Natural killer cell treated with Interleukin-12 subunit alpha and Interleukin-12 subunit beta and Interleukin-15 and Interleukin-18, amount 100 ng/mL, for 72 hours (primary cell): ENCODE measurements around the gene CTSA. TPM values are rescaled to one million over a fixed set of nuclear protein-coding genes. Genes with fewer than 3 reads are reported as not detected.
A peak's percentile ranks its signal among the peaks of the same experiment; 100 is the strongest.
"Not testable (repeated sequence)": the region's sequence is repeated elsewhere in the genome, so short reads cannot be mapped to it uniquely, and the experiment has no call there.

Source experiments
- ATAC-seq, 2 donors: fragments of 150-1000 bp; cut with Tn5 transposase in 1 of 2; sonication (Bioruptor Pico), chemical (Tn5 transposase) in 1 of 2; 2 replicates each; pipeline ENCODE4 v1.10.0; 2021
- DNase-seq: peaks from one replicate; pipeline ENCODE4 v3.0.0; 2022; ENCODE audit warnings: low spot score
- H3K27ac Mint-ChIP-seq, 2 donors: 1 replicate in 1 of 2; 2 replicates in 1 of 2; pipeline ENCODE4 v1.8.0; 2022; ENCODE audit warnings: mixed read lengths in 2 of 2, mild to moderate bottlenecking in 1 of 2, moderate library complexity in 1 of 2
- H3K27me3 Mint-ChIP-seq, 2 donors: 1 replicate in 1 of 2; 2 replicates in 1 of 2; pipeline ENCODE4 v1.8.0; 2022; ENCODE audit warnings: mixed read lengths in 2 of 2
- H3K36me3 Mint-ChIP-seq: one replicate; pipeline ENCODE4 v1.8.0; 2022; ENCODE audit warnings: mixed read lengths
- H3K4me1 Mint-ChIP-seq, 2 donors: 1 replicate in 1 of 2; 2 replicates in 1 of 2; pipeline ENCODE4 v1.8.0; 2022; ENCODE audit warnings: low read depth in 2 of 2, mixed read lengths in 2 of 2, mild to moderate bottlenecking in 1 of 2
- H3K4me3 Mint-ChIP-seq: one replicate; pipeline ENCODE4 v1.8.0; 2022; ENCODE audit warnings: mixed read lengths
- H3K9me3 Mint-ChIP-seq: 2 replicates; pipeline ENCODE4 v1.8.0; 2022; ENCODE audit warnings: mixed read lengths
- total RNA-seq, 2 donors: library from RNA; stranded (reverse); gene quantifications; one replicate each; pipeline ENCODE4 v1.2.3, GENCODE V29; 2022

The CTSA gene
- total RNA-seq, 2 donors from 2014 or later = 42.2 to 55.6 TPM

- Mint-ChIP-seq H3K9me3 (no peaks in the 10 kb centered on the region), H3K4me3 (peak overlapping the region; percentile 15), H3K4me1 (peaks cover 11% of the 10 kb centered on the region in 2 donors), H3K36me3 (no peaks in the 10 kb centered on the region), H3K27me3 (no peaks in the 10 kb centered on the region), H3K27ac (no peak overlapping the region)
- DNase-seq (no peak), ATAC-seq (no peak)
Observed at GRCh38 chr20:45893831-45894230, 2.7 kb downstream of the CTSA start.

GRCh38 chr20:45894797-45895196 is 3.7 kb downstream of the CTSA start:
- Mint-ChIP-seq H3K4me1 (peaks cover 11% of the 10 kb centered on the region in 2 donors), H3K27ac (no peak overlapping the region), H3K9me3 (no peaks in the 10 kb centered on the region), H3K27me3 (no peaks in the 10 kb centered on the region), H3K36me3 (no peaks in the 10 kb centered on the region), H3K4me3 (no peak overlapping the region)
- no peak for ATAC-seq
- no peak for DNase-seq

DNA sequence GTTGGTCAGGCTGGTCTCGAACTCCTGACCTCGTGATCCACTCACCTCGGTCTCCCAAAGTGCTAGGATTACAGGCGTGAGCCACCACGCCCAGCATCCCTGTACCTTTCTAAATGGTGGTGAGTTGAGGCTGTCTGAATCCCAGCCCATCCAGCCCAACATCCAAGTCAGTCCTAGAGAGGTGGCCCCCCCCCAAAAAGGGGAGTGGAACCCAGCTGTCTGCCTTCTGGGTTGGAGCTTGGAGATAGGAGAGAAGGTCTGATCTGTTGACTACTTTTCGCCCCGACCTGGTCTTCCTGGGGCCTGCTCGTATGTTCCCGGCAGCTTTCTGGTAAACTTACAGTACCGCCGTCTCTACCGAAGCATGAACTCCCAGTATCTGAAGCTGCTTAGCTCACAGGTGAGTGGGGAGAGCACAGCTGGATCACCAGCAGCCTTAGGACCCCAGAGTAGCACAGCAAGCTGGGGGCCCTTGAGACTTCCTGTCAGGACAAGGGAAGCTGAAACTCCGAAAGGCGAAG is 5.6 kb downstream of the CTSA start:
- H3K36me3 Mint-ChIP-seq = no peaks in the 10 kb centered on the region
- H3K4me1 Mint-ChIP-seq = peaks cover 9 to 11% of the 10 kb centered on the region in 2 donors
- no peaks in the 10 kb centered on the region for H3K27me3 Mint-ChIP-seq
- H3K4me3 Mint-ChIP-seq = no peak overlapping the region
- no peak overlapping the region for H3K27ac Mint-ChIP-seq
- no peaks in the 10 kb centered on the region for H3K9me3 Mint-ChIP-seq
- no peak for ATAC-seq
- DNase-seq = no peak

DNA sequence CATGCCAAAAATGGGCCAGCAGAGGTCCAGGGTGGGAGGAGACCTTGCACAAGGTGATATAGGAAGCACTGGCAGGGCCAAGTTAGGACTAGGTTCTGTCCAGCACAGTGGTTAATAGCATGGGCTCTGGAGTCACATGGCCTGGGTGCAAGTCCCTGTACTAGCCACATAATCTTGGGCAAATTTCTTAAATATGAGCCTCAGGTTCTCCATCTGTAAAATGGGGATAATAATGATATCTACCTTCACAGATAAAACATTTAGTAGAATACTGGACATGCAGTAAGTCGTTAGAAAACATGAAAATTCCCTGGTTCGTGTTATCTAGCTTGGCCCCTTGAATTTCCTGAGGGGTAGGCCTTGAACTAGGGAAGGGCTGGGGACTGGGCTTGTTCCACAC is 6.2 kb downstream of the CTSA start:
- H3K4me3 Mint-ChIP-seq = no peak overlapping the region

DNA sequence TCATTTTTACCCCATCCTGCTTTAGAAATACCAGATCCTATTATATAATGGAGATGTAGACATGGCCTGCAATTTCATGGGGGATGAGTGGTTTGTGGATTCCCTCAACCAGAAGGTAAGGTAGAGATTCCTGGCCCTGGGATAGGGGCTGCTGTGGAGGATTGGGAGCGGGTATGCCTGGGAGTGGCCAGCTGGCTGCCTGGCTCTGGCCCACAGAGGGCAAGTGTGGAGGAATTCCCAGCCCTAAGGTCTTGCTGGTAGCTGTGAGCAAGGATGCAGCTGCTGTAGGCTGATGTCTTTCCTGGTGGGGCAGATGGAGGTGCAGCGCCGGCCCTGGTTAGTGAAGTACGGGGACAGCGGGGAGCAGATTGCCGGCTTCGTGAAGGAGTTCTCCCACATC is 6.6 kb downstream of the CTSA start:
- DNase-seq = no peak
- no peaks in the 10 kb centered on the region for H3K9me3 Mint-ChIP-seq
- ATAC-seq = no peak
- H3K4me3 Mint-ChIP-seq = no peak overlapping the region
- peaks cover under 1 to 2% of the 10 kb centered on the region in 2 donors for H3K4me1 Mint-ChIP-seq
- no peaks in the 10 kb centered on the region for H3K36me3 Mint-ChIP-seq
- no peak overlapping the region for H3K27ac Mint-ChIP-seq
- no peaks in the 10 kb centered on the region for H3K27me3 Mint-ChIP-seq

More for the DNA sequence above, 6.2 kb downstream of the CTSA start:
- Mint-ChIP-seq H3K9me3 (no peaks in the 10 kb centered on the region), H3K27me3 (no peaks in the 10 kb centered on the region), H3K27ac (no peak overlapping the region), H3K4me1 (peaks cover 5 to 6% of the 10 kb centered on the region in 2 donors), H3K36me3 (no peaks in the 10 kb centered on the region)
- DNase-seq (no peak), ATAC-seq (no peak)

- no peaks in the 10 kb centered on the region for H3K4me1 Mint-ChIP-seq
- ATAC-seq = no peak
- H3K27me3 Mint-ChIP-seq = no peaks in the 10 kb centered on the region
- no peak overlapping the region for H3K27ac Mint-ChIP-seq
- DNase-seq = no peak
- H3K36me3 Mint-ChIP-seq = no peaks in the 10 kb centered on the region
- H3K4me3 Mint-ChIP-seq = no peak overlapping the region
- no peaks in the 10 kb centered on the region for H3K9me3 Mint-ChIP-seq
Observed at GRCh38 chr20:45898285-45898684, 7.2 kb downstream of the CTSA start.

- no peak overlapping the region for H3K4me3 Mint-ChIP-seq
- DNase-seq = no peak
- H3K36me3 Mint-ChIP-seq = no peaks in the 10 kb centered on the region
- no peaks in the 10 kb centered on the region for H3K27me3 Mint-ChIP-seq
- H3K9me3 Mint-ChIP-seq = no peaks in the 10 kb centered on the region
- H3K4me1 Mint-ChIP-seq = no peaks in the 10 kb centered on the region
- H3K27ac Mint-ChIP-seq = peak overlapping the region in 1 of 2 donors; percentile 6
- ATAC-seq = peak in 1 of 2 donors; percentile 14
Observed at GRCh38 chr20:45899046-45899835, 8.1 kb downstream of the CTSA start.

- not testable (repeated sequence) for H3K9me3 Mint-ChIP-seq, H3K4me1 Mint-ChIP-seq, H3K27me3 Mint-ChIP-seq, H3K27ac Mint-ChIP-seq, ATAC-seq, H3K36me3 Mint-ChIP-seq, DNase-seq, H3K4me3 Mint-ChIP-seq
Observed at GRCh38 chr20:45901332-45901731, 10.2 kb downstream of the CTSA start.

DNA sequence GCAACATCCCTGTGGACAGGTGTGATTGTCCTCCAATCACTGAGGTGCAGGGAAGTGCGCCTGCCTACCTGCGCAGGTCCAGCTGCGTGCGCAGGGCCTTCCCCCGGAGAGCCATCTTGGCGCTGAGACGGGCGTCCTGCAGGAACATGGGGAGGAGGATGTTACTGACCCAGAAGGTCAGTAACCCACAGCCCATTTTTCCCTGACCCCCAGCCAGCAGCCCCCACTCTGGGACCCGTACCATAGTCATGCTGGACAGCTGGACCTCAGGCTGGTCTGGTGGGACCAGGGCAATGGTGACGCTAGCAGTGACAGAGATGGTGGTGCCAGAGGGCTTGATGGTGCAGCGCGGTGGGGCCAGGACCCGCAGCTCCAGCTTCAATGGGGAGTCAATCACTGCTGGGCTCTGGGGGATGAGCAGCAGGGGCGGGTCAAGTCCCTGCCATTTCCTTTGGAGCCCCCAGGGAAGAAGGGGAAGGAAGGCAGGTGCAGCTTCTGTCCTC is 11.1 kb downstream of the CTSA start:
- DNase-seq = no peak
- Mint-ChIP-seq H3K36me3 (no peaks in the 10 kb centered on the region), H3K9me3 (no peaks in the 10 kb centered on the region), H3K4me1 (no peaks in the 10 kb centered on the region), H3K4me3 (no peak overlapping the region), H3K27me3 (no peaks in the 10 kb centered on the region), H3K27ac (no peak overlapping the region)
- ATAC-seq = peak in 1 of 2 donors; percentile 33

GRCh38 chr20:45904583-45905504 is 13.7 kb downstream of the CTSA start:
- Mint-ChIP-seq H3K27ac (peak overlapping the region in 1 of 2 donors; percentile 22), H3K9me3 (no peaks in the 10 kb centered on the region), H3K4me1 (peaks cover 0 to 7% of the 10 kb centered on the region in 2 donors), H3K27me3 (no peaks in the 10 kb centered on the region), H3K36me3 (no peaks in the 10 kb centered on the region), H3K4me3 (no peak overlapping the region)
- DNase-seq (no peak), ATAC-seq (peak; percentile 4 to 24)

DNA sequence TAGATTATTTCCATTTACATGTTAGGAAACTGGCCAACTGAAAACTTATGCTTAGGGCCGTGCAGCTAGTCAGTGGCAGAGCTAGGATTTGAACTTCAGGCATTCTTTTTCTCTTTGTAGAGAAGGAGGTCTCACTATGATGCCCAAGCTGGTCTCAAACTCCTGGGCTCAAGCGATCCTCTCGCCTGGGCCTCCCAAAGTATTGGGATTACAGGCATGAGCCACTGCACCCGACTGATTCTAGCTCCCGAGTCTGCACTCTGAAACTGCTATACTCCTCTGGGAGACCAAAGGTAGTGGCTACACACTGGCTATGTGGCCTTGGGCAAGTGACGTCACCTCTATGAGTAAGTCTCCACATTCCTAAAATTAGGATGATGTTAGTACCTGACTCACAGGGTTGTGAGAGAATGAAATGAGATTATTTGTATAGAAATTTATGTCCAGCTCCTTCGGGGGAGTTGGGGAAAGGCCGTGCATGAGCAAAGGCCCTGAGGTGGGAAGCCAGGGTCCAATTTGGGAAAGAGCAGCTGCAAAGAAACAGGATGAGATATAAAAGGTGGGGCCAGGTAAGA is 14.5 kb downstream of the CTSA start:
- Mint-ChIP-seq H3K9me3 (no peaks in the 10 kb centered on the region), H3K36me3 (no peaks in the 10 kb centered on the region), H3K27ac (no peak overlapping the region), H3K27me3 (no peaks in the 10 kb centered on the region), H3K4me1 (peaks cover 3 to 9% of the 10 kb centered on the region in 2 donors), H3K4me3 (no peak overlapping the region)
- DNase-seq = no peak
- ATAC-seq = no peak

DNA sequence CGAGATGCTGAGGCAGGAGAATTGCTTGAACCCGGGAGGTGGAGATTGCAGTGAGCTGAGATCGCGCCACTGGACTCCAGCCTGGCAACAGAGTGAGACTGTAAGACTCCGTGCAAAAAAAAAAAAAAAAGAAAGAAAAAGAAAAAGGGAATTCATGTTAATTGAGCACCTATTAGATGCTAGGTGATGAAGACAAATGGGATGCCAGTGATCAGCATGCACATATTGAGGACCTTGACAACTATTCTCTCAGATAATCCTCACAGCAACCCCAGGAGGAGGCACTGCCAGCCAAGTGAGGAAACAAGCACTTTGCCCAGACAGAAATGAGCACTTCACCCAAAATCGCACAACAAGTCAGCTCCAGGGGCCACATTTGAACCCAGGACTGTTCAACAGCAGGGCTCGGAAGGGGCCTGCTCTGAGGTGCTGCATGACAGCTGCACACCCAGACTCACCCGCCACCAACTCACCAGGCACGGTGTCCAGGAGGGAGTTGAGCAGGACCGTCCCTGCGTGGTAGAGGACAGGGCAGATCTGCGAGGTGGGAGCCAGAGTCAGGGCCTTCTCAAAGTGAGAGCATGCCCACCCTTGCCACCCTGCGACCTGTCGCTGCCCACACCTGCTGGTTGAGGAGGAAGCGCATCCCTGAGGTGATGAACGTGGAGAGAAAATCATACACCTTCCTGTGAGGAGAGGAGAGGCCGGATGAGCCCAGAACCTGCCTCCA is 16.2 kb downstream of the CTSA start:
- no peak for ATAC-seq
- H3K4me1 Mint-ChIP-seq = peaks cover 8 to 23% of the 10 kb centered on the region in 2 donors
- H3K27me3 Mint-ChIP-seq = no peaks in the 10 kb centered on the region
- peaks cover 2% of the 10 kb centered on the region for H3K9me3 Mint-ChIP-seq
- no peaks in the 10 kb centered on the region for H3K36me3 Mint-ChIP-seq
- H3K4me3 Mint-ChIP-seq = no peak overlapping the region
- no peak overlapping the region for H3K27ac Mint-ChIP-seq
- no peak for DNase-seq

GRCh38 chr20:45908084-45908483 is 16.9 kb downstream of the CTSA start:
- no peaks in the 10 kb centered on the region for H3K36me3 Mint-ChIP-seq
- ATAC-seq (no peak), DNase-seq (no peak)
- H3K4me3 Mint-ChIP-seq = no peak overlapping the region
- no peaks in the 10 kb centered on the region for H3K27me3 Mint-ChIP-seq
- peaks cover 2% of the 10 kb centered on the region for H3K9me3 Mint-ChIP-seq
- H3K27ac Mint-ChIP-seq = peak overlapping the region in 1 of 2 donors; percentile 18
- H3K4me1 Mint-ChIP-seq = peaks cover 8 to 25% of the 10 kb centered on the region in 2 donors
